AG08396 (cell line): ENCODE results near the gene PKP4.

ENCODE experiments used
- DNase-seq: peaks from one replicate; pipeline ENCODE4 v3.0.0; 2012; ENCODE audit warnings: low spot score, mixed read lengths

PKP4 gene

DNA sequence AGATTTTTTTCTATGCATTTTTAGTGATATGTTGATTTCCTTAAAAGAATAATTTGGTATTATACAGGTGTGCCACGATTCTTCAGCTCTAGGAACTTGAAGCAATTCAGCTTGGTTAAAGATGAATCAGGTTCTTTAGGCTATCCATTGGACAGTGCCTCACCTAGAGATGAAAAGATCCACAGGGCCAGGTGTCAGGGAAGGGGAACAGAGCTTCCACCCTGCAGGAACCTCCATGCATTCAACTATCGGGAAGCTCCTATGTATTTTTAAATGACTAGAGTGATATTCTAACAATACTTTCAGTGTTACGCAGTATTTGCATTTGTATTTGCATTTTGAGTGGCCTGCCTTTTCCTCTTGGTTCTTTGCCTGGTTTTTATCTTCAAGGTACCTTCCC, 40.2 kb downstream of the PKP4 start:
- no peak for DNase-seq

DNA sequence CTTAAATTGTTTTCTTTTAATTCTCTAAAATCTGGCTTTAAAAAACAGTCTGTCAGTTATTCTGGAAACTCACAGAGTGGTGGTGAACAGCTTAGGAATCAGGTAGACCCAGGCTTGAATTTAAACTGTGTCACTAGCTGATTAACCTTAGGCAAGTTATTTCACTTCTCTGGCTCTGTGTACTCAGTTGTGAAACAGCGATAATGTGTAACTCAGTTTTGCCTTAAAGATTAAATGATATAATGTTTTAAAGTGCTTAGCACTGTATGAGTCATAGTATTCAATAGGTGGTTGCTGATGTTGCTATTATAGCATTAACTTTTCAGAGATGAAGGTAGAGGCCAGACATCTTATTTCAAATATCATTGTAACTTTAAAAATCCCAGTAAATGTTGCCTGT, 40.7 kb downstream of the PKP4 start:
- no peak for DNase-seq

GRCh38 chr2:158498043-158498748, 41.4 kb downstream of the PKP4 start:
- no peak for DNase-seq

DNA sequence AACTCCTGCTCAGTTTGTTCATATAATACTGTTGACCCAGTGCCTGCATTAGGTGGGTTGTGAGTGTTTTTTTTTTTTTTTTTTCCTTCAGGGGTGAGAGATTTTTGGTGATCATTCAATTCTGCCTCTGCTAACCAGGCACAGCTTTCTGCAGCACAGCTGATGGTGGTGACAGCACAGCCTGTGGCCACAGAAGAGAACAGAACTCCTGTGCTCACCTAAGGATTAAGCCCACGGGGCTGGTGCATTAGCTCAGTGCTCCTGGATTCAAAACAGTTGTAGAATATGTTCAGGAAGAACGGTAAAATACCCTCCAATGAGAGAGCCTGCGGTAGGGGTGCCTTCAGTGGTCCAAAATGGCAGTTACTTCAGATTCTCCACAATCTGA, 42.0 kb downstream of the PKP4 start:
- no peak for DNase-seq

- DNase-seq, result no peak
These were observed 42.6 kb downstream of the PKP4 start for GRCh38 chr2:158499383-158499782.

- DNase-seq, result no peak
These were observed 43.6 kb downstream of the PKP4 start for GRCh38 chr2:158500333-158500732.

GRCh38 chr2:158501301-158501700, 44.5 kb downstream of the PKP4 start:
- DNase-seq, result no peak

- peak; percentile 42 for DNase-seq
These were observed 46.2 kb downstream of the PKP4 start for GRCh38 chr2:158502974-158503373.

- DNase-seq, result no peak
These were observed 47.3 kb downstream of the PKP4 start for GRCh38 chr2:158504088-158504487.

GRCh38 chr2:158505448-158505934, 48.7 kb downstream of the PKP4 start:
- no peak for DNase-seq

- no peak for DNase-seq
These were observed 50.4 kb downstream of the PKP4 start for GRCh38 chr2:158507141-158507540.

- DNase-seq, result no peak
These were observed 50.9 kb downstream of the PKP4 start for GRCh38 chr2:158507679-158508078.

GRCh38 chr2:158509928-158510797, 53.4 kb downstream of the PKP4 start:
- DNase-seq, result peak; percentile 20

GRCh38 chr2:158510887-158511286, 54.1 kb downstream of the PKP4 start:
- no peak for DNase-seq

GRCh38 chr2:158511706-158512105, 55.0 kb downstream of the PKP4 start:
- DNase-seq, result no peak

DNA sequence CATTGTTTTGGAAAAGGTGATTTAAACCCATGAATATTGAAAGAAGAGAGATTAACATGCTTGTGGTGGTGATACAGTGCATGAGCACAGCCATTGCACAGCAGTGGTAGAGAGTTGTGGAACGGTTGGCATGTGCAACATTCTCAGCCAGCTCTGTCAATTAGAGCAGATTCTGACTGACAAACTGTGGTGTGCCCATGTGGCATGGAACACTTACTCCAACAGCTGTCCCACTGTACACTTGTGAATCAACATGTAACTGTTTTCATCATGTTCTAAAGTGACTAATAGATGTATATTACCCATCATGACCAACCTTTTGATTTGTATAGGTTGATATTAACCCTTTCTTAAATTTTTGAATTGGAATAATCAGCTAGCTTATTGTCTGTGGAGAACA, 55.6 kb downstream of the PKP4 start:
- no peak for DNase-seq

DNA sequence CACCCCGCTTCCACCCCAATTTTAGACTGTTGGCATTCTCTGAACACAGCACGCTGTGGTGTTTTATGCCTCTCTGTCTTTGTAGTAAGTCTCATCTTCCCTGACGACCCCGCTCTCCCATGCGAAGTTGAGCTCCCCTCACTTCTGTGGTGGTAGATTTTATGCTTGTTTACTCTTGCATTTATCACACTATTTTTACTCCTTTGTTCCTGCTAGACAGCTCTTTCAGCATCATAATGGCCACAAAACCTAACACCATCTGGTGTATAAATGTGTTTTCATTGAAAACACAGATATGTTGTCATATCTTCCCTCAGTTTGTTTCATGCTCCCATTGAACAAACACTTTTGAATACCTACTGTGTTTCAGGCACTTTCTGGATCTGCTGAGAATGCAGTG, 57.1 kb downstream of the PKP4 start:
- no peak for DNase-seq

DNA sequence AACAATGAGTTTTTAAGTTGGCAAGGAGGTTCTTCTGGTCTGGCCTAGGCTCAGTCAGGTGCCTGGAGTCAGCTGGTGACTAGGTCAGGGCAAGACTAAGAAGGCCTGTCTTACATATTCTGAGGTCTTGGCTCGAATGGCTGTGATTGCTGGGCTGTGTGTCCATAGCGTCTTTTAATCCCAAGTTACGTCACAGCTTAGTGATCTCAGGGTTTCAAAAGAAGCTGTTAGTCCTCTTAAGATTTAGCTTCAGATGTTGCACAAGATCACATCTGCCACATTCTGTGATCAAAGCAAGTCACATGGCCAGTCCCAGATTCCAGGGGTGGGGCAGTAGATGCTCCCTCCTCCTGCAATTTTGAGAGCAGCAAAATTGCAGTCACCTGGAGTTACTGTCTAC, 61.3 kb downstream of the PKP4 start:
- peak; percentile 13 for DNase-seq

GRCh38 chr2:158519481-158519880, 62.7 kb downstream of the PKP4 start:
- no peak for DNase-seq

DNA sequence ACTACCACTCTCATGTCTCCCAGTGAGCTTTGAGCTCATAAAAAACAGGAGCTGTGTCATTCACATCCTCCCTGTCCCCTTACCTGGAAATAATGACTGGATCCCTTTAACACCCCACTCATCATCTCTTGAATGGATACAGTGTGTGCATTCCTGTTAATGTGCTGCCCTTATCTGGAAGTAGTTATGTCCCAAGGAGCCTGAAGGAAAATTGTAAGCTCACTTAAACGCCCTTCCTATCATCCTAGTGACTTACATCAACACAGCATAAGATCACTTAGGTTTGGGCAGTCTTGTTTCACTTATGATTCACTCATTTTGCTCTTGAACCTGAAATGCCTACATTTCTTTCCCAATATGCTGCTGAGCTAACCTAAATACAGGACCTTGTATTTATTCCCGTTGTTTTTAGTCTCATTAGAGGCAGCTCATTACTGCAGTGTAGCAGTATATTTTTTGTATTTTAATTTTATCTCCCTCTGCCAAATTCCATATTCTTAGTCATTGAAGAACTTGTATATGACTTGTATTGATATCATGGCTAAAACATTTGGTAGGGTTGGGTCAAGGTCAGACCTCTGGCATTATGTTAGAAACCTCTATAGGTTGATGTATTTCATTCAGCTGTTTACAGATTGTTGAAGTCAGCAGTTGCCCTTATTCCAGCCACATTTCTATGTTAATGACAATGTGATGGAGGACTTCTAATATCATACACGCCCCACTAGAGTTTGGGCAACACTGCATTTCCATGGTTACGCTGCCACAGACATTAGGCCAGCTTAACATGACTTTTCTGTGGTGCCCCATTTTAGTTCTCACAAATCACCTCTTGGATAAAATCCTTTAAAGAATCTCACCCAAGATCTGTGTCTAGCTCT, 72.9 kb downstream of the PKP4 start:
- peak; percentile 42 for DNase-seq

- DNase-seq, result no peak
These were observed 74.1 kb downstream of the PKP4 start for GRCh38 chr2:158530829-158531228.

- no peak for DNase-seq
These were observed 76.3 kb downstream of the PKP4 start for GRCh38 chr2:158533009-158533408.
